ENCODE measurements around the gene MLXIP. TPM values are rescaled to one million over a fixed set of nuclear protein-coding genes. Genes with fewer than 3 reads are reported as not detected.
A peak's percentile ranks its signal among the peaks of the same experiment; 100 is the strongest.
"Not testable (repeated sequence)": the region's sequence is repeated elsewhere in the genome, so short reads cannot be mapped to it uniquely, and the experiment has no call there.

Gene MLXIP
- total RNA-seq, 1 donor from 2014 or later: 18.5 TPM

DNA sequence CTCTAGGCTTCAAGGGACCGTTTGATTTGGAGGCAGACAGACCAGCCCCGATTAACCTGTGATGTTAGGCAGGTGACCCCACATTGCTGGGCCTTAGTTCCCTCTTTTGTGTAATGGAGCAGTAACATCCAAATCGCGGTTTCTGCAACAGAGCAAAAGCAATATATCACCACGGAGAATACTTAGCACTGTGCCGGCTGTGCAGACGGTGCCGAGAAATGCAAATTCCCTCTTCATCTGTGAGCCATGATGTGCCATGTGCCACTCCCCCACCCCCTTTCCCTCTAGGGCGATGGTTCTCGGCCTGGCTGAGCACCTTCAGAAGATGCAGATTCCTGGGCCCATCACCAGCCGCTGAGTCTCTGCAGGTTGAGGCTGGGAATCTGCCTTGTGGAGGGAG lies 46.0 kb upstream of the MLXIP start:
- TF ChIP-seq CTCF (conservative IDR thresholded peaks at IDR 0.05; ENCODE audit: low read depth, low read length): no peak
- H3K4me3 ChIP-seq (ENCODE audit: low read depth, low read length): no peak overlapping the region

GRCh38 chr12:122035292-122035691 lies 43.3 kb upstream of the MLXIP start:
- TF ChIP-seq CTCF (conservative IDR thresholded peaks at IDR 0.05; ENCODE audit: low read depth, low read length): no peak
- H3K4me3 ChIP-seq (ENCODE audit: low read depth, low read length): no peak overlapping the region
- DNase-seq (ENCODE audit: low read depth): no peak

More for the DNA sequence above, 46.0 kb upstream of the MLXIP start:
- DNase-seq (ENCODE audit: low read depth): no peak

- no peak for TF ChIP-seq CTCF (conservative IDR thresholded peaks at IDR 0.05; ENCODE audit: low read depth, low read length)
- DNase-seq (ENCODE audit: low read depth): no peak
These were observed 42.4 kb upstream of the MLXIP start for GRCh38 chr12:122036153-122036552.

GRCh38 chr12:122040579-122041386 lies 37.8 kb upstream of the MLXIP start:
- DNase-seq (ENCODE audit: low read depth): peak; percentile 76
- H3K4me3 ChIP-seq (ENCODE audit: low read depth, low read length): no peak overlapping the region
- TF ChIP-seq CTCF (conservative IDR thresholded peaks at IDR 0.05; ENCODE audit: low read depth, low read length): no peak

More at GRCh38 chr12:122036153-122036552, 42.4 kb upstream of the MLXIP start:
- no peak overlapping the region for H3K4me3 ChIP-seq (ENCODE audit: low read depth, low read length)

DNA sequence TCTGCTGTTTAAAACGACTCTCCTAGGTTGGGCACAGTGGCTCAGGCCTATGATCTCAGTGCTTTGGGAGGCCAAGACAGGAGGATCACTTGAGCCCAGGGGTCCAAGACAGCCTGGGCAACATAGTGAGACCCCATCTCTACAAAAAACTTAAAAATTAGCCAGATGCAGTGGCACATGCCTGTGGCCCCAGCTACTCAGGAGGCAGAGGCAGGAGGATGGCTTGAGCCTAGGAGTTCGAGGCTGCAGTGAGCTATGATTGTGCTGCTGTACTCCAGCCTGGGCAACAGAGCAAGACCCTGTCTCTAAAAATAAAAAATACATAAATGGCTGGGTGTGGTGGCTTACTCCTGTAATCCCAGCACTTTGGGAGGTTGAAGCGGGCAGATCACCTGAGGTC lies 37.1 kb upstream of the MLXIP start:
- not testable (repeated sequence) for DNase-seq (ENCODE audit: low read depth); H3K4me3 ChIP-seq (ENCODE audit: low read depth, low read length)

DNA sequence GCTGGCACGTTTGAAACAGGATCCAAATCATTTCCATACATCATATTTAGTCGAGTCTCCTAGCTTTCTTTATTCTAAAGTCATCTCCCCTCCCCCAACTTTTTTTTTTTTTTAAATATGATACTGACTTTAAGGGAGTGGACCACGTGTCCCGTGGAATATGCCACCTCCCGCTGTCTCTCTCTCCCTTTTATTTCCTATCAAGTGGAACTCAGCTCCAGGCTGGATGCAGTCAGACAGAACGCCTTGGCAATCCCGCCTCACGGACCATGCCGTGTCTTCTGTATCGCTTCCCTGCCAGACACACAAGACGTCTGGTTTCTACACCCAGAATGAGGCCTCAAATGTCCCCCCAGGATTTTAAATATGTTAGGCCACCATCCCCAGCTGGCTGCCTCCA lies 35.6 kb upstream of the MLXIP start:
- no peak overlapping the region for H3K4me3 ChIP-seq (ENCODE audit: low read depth, low read length)
- no peak for DNase-seq (ENCODE audit: low read depth)
- no peak for TF ChIP-seq CTCF (conservative IDR thresholded peaks at IDR 0.05; ENCODE audit: low read depth, low read length)

GRCh38 chr12:122043476-122043875 lies 35.1 kb upstream of the MLXIP start:
- DNase-seq (ENCODE audit: low read depth): no peak

More at GRCh38 chr12:122043476-122043875, 35.1 kb upstream of the MLXIP start:
- TF ChIP-seq CTCF (conservative IDR thresholded peaks at IDR 0.05; ENCODE audit: low read depth, low read length): no peak
- H3K4me3 ChIP-seq (ENCODE audit: low read depth, low read length): no peak overlapping the region
